ENCODE measurements around the gene ZNF691.

DNA sequence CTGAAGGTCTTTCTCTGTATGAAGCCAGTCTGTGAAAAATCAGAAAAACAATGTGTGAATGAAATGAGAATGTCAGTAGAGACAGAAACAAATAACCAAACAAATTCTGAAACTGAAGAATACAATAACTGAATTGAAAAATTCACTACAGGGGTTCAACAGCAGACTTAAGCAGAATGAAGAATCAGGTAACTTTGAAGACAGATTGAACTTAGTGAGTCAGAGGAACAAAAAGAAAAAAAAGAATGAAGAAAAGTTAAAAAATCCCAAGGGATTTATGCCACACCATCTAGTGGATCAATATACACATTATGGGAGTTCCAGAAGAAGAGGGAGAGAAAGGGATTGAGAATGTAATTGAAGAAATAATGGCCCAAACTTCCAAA is 14.6 kb downstream of the ZNF691 start:
- TF ChIP-seq, protein P1, sequence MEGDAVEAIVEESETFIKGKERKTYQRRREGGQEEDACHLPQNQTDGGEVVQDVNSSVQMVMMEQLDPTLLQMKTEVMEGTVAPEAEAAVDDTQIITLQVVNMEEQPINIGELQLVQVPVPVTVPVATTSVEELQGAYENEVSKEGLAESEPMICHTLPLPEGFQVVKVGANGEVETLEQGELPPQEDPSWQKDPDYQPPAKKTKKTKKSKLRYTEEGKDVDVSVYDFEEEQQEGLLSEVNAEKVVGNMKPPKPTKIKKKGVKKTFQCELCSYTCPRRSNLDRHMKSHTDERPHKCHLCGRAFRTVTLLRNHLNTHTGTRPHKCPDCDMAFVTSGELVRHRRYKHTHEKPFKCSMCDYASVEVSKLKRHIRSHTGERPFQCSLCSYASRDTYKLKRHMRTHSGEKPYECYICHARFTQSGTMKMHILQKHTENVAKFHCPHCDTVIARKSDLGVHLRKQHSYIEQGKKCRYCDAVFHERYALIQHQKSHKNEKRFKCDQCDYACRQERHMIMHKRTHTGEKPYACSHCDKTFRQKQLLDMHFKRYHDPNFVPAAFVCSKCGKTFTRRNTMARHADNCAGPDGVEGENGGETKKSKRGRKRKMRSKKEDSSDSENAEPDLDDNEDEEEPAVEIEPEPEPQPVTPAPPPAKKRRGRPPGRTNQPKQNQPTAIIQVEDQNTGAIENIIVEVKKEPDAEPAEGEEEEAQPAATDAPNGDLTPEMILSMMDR (IDR thresholded peaks at IDR 0.05; ENCODE audit: extremely low read depth in 1 of 2, insufficient read depth in 1 of 2, low read depth in 1 of 2, low read length in 2 of 2): no peak
- TF ChIP-seq POLR2A (IDR thresholded peaks at IDR 0.05; ENCODE audit: low read depth, low read length) (no peak), MYC (IDR thresholded peaks at IDR 0.05; ENCODE audit: low read depth, low read length) (no peak), POLR2AphosphoS5 (IDR thresholded peaks at IDR 0.05; ENCODE audit: insufficient read depth, low read depth, low read length) (no peak), GATA2 (IDR thresholded peaks at IDR 0.05; ENCODE audit: insufficient read depth, insufficient read length, low read depth, low read length) (no peak), EZH2 (IDR thresholded peaks at IDR 0.05; ENCODE audit: borderline replicate concordance, low read depth, low read length, severe bottlenecking) (no peak)
- TF ChIP-seq, protein P2, sequence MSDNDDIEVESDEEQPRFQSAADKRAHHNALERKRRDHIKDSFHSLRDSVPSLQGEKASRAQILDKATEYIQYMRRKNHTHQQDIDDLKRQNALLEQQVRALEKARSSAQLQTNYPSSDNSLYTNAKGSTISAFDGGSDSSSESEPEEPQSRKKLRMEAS (IDR thresholded peaks at IDR 0.05; ENCODE audit: insufficient read depth, insufficient read length): no peak

All from endothelial cell of umbilical vein (primary cell).